ENCODE measurements around the gene CASP12. TPM values are rescaled to one million over a fixed set of nuclear protein-coding genes. Genes with fewer than 3 reads are reported as not detected.

CASP12 gene
- total RNA-seq, 1 experiment from 2014 or later: not detected

DNA sequence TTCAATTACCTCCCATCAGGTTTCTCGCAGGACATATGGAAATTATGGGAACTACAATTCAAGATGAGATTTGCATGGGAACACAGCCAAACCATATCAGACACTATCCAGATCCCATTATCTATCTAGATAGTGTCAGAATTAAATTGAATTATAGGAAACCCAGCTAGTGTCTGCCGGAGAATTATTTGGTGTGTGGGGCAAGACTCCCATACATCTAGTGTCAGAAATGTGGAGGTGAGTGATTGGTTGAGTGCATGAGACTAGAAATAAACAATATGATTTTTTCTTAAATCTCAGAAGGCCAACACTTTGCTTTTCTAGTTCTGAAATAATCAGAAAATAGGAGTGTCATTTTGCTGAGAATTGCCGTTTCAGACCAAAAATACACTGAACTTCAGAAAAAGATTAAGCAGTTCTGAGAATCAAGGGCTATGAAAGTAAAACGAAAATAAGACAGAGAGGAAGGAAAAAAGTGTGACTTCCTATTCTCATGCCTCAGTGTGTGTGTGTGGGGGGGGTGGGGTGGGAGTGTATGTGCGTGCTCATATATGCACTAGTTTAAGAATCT, 21.3 kb downstream of the CASP12 start:
- no peak for DNase-seq
- Histone ChIP-seq H3F3A (ENCODE audit: insufficient read depth, low read depth) (no peaks in the 10 kb centered on the region), H3K27me3 (ENCODE audit: insufficient read depth, low read depth) (no peaks in the 10 kb centered on the region), H3K4me1 (replicated peaks; ENCODE audit: insufficient read depth) (no peaks in the 10 kb centered on the region), H3K9me2 (ENCODE audit: insufficient read depth) (no peaks in the 10 kb centered on the region), H2AFZ (no peak overlapping the region), H3K4me3 (no peak overlapping the region), H3K79me2 (ENCODE audit: low read depth) (no peaks in the 10 kb centered on the region), H4K20me1 (ENCODE audit: insufficient read depth) (no peaks in the 10 kb centered on the region), H3K27ac (no peak overlapping the region), H3K9me3 (ENCODE audit: insufficient read depth, low read depth) (no peaks in the 10 kb centered on the region), H3K4me2 (no peak overlapping the region), H3K36me3 (ENCODE audit: low read depth) (no peaks in the 10 kb centered on the region)
- no TSS peak for BruUV-seq (replicated peaks)
- POLR2A ChIA-PET (ENCODE audit: unreplicated experiment): no interaction called here
- intact Hi-C loops (cut with micrococcal nuclease; ENCODE audit: unreplicated experiment): no loop called here
- TF ChIP-seq, protein P1, sequence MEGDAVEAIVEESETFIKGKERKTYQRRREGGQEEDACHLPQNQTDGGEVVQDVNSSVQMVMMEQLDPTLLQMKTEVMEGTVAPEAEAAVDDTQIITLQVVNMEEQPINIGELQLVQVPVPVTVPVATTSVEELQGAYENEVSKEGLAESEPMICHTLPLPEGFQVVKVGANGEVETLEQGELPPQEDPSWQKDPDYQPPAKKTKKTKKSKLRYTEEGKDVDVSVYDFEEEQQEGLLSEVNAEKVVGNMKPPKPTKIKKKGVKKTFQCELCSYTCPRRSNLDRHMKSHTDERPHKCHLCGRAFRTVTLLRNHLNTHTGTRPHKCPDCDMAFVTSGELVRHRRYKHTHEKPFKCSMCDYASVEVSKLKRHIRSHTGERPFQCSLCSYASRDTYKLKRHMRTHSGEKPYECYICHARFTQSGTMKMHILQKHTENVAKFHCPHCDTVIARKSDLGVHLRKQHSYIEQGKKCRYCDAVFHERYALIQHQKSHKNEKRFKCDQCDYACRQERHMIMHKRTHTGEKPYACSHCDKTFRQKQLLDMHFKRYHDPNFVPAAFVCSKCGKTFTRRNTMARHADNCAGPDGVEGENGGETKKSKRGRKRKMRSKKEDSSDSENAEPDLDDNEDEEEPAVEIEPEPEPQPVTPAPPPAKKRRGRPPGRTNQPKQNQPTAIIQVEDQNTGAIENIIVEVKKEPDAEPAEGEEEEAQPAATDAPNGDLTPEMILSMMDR (conservative IDR thresholded peaks at IDR 0.05): no peak
- no peak for TF ChIP-seq EZH2 (IDR thresholded peaks at IDR 0.05; ENCODE audit: low read depth)
- CTCF ChIA-PET: no interaction called here

- H2AFZ ChIP-seq: no peak overlapping the region
- H3K79me2 ChIP-seq (ENCODE audit: low read depth): no peaks in the 10 kb centered on the region
- no peak overlapping the region for H3K4me2 ChIP-seq
- no peak overlapping the region for H3K27ac ChIP-seq
- no peaks in the 10 kb centered on the region for H4K20me1 ChIP-seq (ENCODE audit: insufficient read depth)
- H3K4me3 ChIP-seq: no peak overlapping the region
- TF ChIP-seq, protein P1 (conservative IDR thresholded peaks at IDR 0.05): no peak
- TF ChIP-seq EZH2 (IDR thresholded peaks at IDR 0.05; ENCODE audit: low read depth): no peak
- no peak for DNase-seq
- no peaks in the 10 kb centered on the region for H3K4me1 ChIP-seq (replicated peaks; ENCODE audit: insufficient read depth)
- H3K9me3 ChIP-seq (ENCODE audit: insufficient read depth, low read depth): no peaks in the 10 kb centered on the region
- H3K36me3 ChIP-seq (ENCODE audit: low read depth): no peaks in the 10 kb centered on the region
- intact Hi-C loops (cut with micrococcal nuclease; ENCODE audit: unreplicated experiment): no loop called here
- no TSS peak for BruUV-seq (replicated peaks)
- no peaks in the 10 kb centered on the region for H3F3A ChIP-seq (ENCODE audit: insufficient read depth, low read depth)
- no peaks in the 10 kb centered on the region for H3K9me2 ChIP-seq (ENCODE audit: insufficient read depth)
- ChIA-PET CTCF (no interaction called here), POLR2A (ENCODE audit: unreplicated experiment) (no interaction called here)
- no peaks in the 10 kb centered on the region for H3K27me3 ChIP-seq (ENCODE audit: insufficient read depth, low read depth)
These were observed 21.9 kb downstream of the CASP12 start for GRCh38 chr11:104876324-104876723.

DNA sequence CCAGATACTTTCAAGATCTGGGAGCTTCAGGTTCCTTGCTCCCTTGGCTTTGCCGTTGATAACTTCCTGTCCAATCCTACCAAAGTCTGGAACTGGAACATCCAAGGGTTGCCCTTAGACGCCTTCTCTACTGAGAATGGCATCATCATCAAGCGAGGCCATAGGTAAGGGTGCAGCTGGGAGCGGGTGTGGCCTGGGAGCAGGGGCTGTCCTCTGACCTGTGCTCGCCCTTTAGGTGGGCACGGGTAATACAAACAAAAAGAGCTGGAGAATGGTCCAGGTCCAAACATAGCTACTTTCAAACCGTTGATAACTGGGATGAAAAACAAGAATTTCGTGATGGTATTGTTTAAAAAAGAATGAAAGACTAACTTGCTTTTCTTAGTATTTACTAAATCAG, 25.0 kb downstream of the CASP12 start:
- Histone ChIP-seq H2AFZ (no peak overlapping the region), H3K27ac (no peak overlapping the region), H3K36me3 (ENCODE audit: low read depth) (no peaks in the 10 kb centered on the region), H4K20me1 (ENCODE audit: insufficient read depth) (no peaks in the 10 kb centered on the region), H3K4me3 (no peak overlapping the region), H3K4me1 (replicated peaks; ENCODE audit: insufficient read depth) (no peaks in the 10 kb centered on the region), H3K9me2 (ENCODE audit: insufficient read depth) (no peaks in the 10 kb centered on the region), H3K4me2 (no peak overlapping the region), H3K9me3 (ENCODE audit: insufficient read depth, low read depth) (no peaks in the 10 kb centered on the region), H3K27me3 (ENCODE audit: insufficient read depth, low read depth) (no peaks in the 10 kb centered on the region), H3K79me2 (ENCODE audit: low read depth) (no peaks in the 10 kb centered on the region), H3F3A (ENCODE audit: insufficient read depth, low read depth) (no peaks in the 10 kb centered on the region)
- CTCF ChIA-PET: no interaction called here
- DNase-seq: no peak
- no TSS peak for BruUV-seq (replicated peaks)
- TF ChIP-seq EZH2 (IDR thresholded peaks at IDR 0.05; ENCODE audit: low read depth): no peak
- TF ChIP-seq, protein P1 (conservative IDR thresholded peaks at IDR 0.05): 0 out of 2 replicates have a peak, but pooled peaks have one; percentile 40
- intact Hi-C loops (cut with micrococcal nuclease; ENCODE audit: unreplicated experiment): no loop called here
- POLR2A ChIA-PET (ENCODE audit: unreplicated experiment): no interaction called here
